ENCODE data around the gene CCDC81. TPM values are rescaled to one million over a fixed set of nuclear protein-coding genes. Genes with fewer than 3 reads are reported as not detected.

Gene CCDC81
- total and polyA plus RNA-seq, 4 donors = 2.1 to 17.1 (median 7.1) TPM

GRCh38 chr11:86358720-86359119, 16.0 kb upstream of the CCDC81 start:
- Histone ChIP-seq H3K9me3 (ENCODE audit: control insufficient read depth in 4 of 4, insufficient read depth in 3 of 4, low read length in 3 of 4) (peaks cover 0 to 2% (median 0%) of the 10 kb centered on the region in 4 donors), H3K27ac (ENCODE audit: low read depth in 1 of 2, low read length in 1 of 2) (no peak overlapping the region), H3K4me3 (no peak overlapping the region), H3K27me3 (ENCODE audit: control insufficient read depth in 3 of 3, insufficient read depth in 3 of 3, low read length in 2 of 3) (no peaks in the 10 kb centered on the region), H3K9ac (ENCODE audit: insufficient read depth in 1 of 2, low read length in 2 of 2) (no peak overlapping the region), H3K4me1 (ENCODE audit: control insufficient read depth in 5 of 5, insufficient read depth in 5 of 5, low read length in 5 of 5) (no peaks in the 10 kb centered on the region), H3K36me3 (ENCODE audit: control insufficient read depth in 4 of 4, insufficient read depth in 4 of 4, low read length in 4 of 4) (no peaks in the 10 kb centered on the region)
- ATAC-seq (ENCODE audit: insufficient read depth, low FRiP score) (no peak), DNase-seq (no peak)
- TF ChIP-seq CTCF (IDR thresholded peaks at IDR 0.05; ENCODE audit: control extremely low read depth, extremely low read depth) = no peak
- 88 to 91% methylated on average over 3 of the region's 3 CpGs for WGBS, 2 donors

GRCh38 chr11:86360775-86361395, 13.8 kb upstream of the CCDC81 start:
- H3K27me3 ChIP-seq (ENCODE audit: control insufficient read depth in 3 of 3, insufficient read depth in 3 of 3, low read length in 2 of 3) = no peaks in the 10 kb centered on the region
- ATAC-seq (ENCODE audit: insufficient read depth, low FRiP score) = no peak
- TF ChIP-seq CTCF (IDR thresholded peaks at IDR 0.05; ENCODE audit: control extremely low read depth, extremely low read depth) = no peak
- H3K9me3 ChIP-seq (ENCODE audit: control insufficient read depth in 4 of 4, insufficient read depth in 3 of 4, low read length in 3 of 4) = peaks cover 0 to 2% (median 0%) of the 10 kb centered on the region in 4 donors
- no peak overlapping the region for H3K27ac ChIP-seq (ENCODE audit: low read depth in 1 of 2, low read length in 1 of 2)
- H3K4me1 ChIP-seq (ENCODE audit: control insufficient read depth in 5 of 5, insufficient read depth in 5 of 5, low read length in 5 of 5) = no peaks in the 10 kb centered on the region
- H3K9ac ChIP-seq (ENCODE audit: insufficient read depth in 1 of 2, low read length in 2 of 2) = no peak overlapping the region
- H3K4me3 ChIP-seq = no peak overlapping the region
- peak in 2 of 3 donors; percentile 32 to 63 for DNase-seq
- WGBS, 2 donors = 67 to 86% methylated on average over 2 of the region's 2 CpGs
- H3K36me3 ChIP-seq (ENCODE audit: control insufficient read depth in 4 of 4, insufficient read depth in 4 of 4, low read length in 4 of 4) = no peaks in the 10 kb centered on the region

- no peak for TF ChIP-seq CTCF (IDR thresholded peaks at IDR 0.05; ENCODE audit: control extremely low read depth, extremely low read depth)
- WGBS, 2 donors = 94 to 98% methylated on average over 1 of the region's 1 CpG
Observed at GRCh38 chr11:86363424-86363823, 11.3 kb upstream of the CCDC81 start.

GRCh38 chr11:86365546-86365945, 9.1 kb upstream of the CCDC81 start:
- 95 to 98% methylated on average over 2 of the region's 2 CpGs for WGBS, 2 donors
- ATAC-seq (ENCODE audit: insufficient read depth, low FRiP score) (no peak), DNase-seq (no peak)
- no peak for TF ChIP-seq CTCF (IDR thresholded peaks at IDR 0.05; ENCODE audit: control extremely low read depth, extremely low read depth)
- H3K4me3 ChIP-seq = no peak overlapping the region
- H3K9ac ChIP-seq (ENCODE audit: insufficient read depth in 1 of 2, low read length in 2 of 2) = no peak overlapping the region
- no peaks in the 10 kb centered on the region for H3K27me3 ChIP-seq (ENCODE audit: control insufficient read depth in 3 of 3, insufficient read depth in 3 of 3, low read length in 2 of 3)
- no peak overlapping the region for H3K27ac ChIP-seq (ENCODE audit: low read depth in 1 of 2, low read length in 1 of 2)
- no peaks in the 10 kb centered on the region for H3K36me3 ChIP-seq (ENCODE audit: control insufficient read depth in 4 of 4, insufficient read depth in 4 of 4, low read length in 4 of 4)
- H3K9me3 ChIP-seq (ENCODE audit: control insufficient read depth in 4 of 4, insufficient read depth in 3 of 4, low read length in 3 of 4) = peaks cover 0 to 2% (median 0%) of the 10 kb centered on the region in 4 donors
- no peaks in the 10 kb centered on the region for H3K4me1 ChIP-seq (ENCODE audit: control insufficient read depth in 5 of 5, insufficient read depth in 5 of 5, low read length in 5 of 5)

More at GRCh38 chr11:86363424-86363823, 11.3 kb upstream of the CCDC81 start:
- no peaks in the 10 kb centered on the region for H3K36me3 ChIP-seq (ENCODE audit: control insufficient read depth in 4 of 4, insufficient read depth in 4 of 4, low read length in 4 of 4)
- DNase-seq = no peak
- H3K4me1 ChIP-seq (ENCODE audit: control insufficient read depth in 5 of 5, insufficient read depth in 5 of 5, low read length in 5 of 5) = no peaks in the 10 kb centered on the region
- ATAC-seq (ENCODE audit: insufficient read depth, low FRiP score) = no peak
- H3K9me3 ChIP-seq (ENCODE audit: control insufficient read depth in 4 of 4, insufficient read depth in 3 of 4, low read length in 3 of 4) = peaks cover 0 to 2% (median 0%) of the 10 kb centered on the region in 4 donors
- no peak overlapping the region for H3K9ac ChIP-seq (ENCODE audit: insufficient read depth in 1 of 2, low read length in 2 of 2)
- no peaks in the 10 kb centered on the region for H3K27me3 ChIP-seq (ENCODE audit: control insufficient read depth in 3 of 3, insufficient read depth in 3 of 3, low read length in 2 of 3)
- H3K4me3 ChIP-seq = no peak overlapping the region
- no peak overlapping the region for H3K27ac ChIP-seq (ENCODE audit: low read depth in 1 of 2, low read length in 1 of 2)
